Stimulated activated CD8-positive, alpha-beta memory T cell treated with anti-CD3 and anti-CD28 coated beads, Interleukin-12 subunit alpha, Interleukin-12 subunit beta, amount 100 ng/mL, for 24 hours (primary cell): ENCODE data around the gene SMYD4.
"Not testable (repeated sequence)": the region's sequence is repeated elsewhere in the genome, so short reads cannot be mapped to it uniquely, and the experiment has no call there.

Source experiments
- DNase-seq: peaks from one replicate; pipeline ENCODE4 v3.0.0-alpha.2; 2020; ENCODE audit errors: extremely low read depth

Gene SMYD4

DNA sequence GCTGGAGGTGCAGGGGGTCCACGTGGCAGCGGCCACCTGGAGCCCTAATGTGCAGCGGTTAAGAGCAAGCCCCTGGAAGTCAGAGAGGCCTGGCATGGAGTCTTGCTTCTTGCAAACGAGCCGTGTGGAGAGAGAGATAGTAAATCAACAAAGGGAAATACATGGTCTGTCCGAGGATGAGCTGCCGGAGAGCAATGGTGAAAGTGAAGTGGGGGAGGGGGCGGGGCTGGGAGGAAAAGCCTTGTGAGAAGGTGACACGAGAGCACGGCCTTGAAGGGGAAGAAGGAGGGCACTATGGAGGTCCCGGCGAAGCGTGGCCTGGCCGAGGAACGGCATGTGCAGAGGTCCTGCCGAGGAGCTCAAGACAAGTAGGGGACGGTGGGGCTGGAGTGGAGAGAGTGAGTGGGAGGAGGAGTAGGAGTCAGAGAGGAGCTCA lies 73.9 kb downstream of the SMYD4 start:
- DNase-seq, result no peak

DNA sequence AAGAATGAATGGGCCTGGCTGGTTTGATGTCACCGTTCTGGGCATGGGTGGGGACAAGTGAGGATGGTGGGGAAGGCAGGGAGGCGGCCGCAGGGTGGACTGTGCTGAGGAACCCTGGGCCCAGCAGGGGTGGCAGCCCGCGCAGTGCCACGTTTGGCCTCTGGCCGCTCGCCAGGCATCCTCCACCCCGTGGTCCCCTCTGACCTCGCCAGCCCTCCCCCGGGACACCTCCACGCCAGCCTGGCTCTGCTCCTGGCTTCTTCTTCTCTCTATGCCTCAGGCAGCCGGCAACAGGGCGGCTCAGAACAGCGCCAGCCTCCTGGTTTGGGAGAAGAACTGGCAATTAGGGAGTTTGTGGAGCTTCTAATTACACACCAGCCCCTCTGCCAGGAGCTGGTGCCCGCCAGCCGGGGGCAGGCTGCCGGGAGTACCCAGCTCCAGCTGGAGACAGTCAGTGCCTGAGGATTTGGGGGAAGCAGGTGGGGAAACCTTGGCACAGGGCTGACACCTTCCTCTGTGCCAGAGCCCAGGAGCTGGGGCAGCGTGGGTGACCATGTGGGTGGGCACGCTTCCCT lies 74.4 kb downstream of the SMYD4 start:
- no peak for DNase-seq

DNA sequence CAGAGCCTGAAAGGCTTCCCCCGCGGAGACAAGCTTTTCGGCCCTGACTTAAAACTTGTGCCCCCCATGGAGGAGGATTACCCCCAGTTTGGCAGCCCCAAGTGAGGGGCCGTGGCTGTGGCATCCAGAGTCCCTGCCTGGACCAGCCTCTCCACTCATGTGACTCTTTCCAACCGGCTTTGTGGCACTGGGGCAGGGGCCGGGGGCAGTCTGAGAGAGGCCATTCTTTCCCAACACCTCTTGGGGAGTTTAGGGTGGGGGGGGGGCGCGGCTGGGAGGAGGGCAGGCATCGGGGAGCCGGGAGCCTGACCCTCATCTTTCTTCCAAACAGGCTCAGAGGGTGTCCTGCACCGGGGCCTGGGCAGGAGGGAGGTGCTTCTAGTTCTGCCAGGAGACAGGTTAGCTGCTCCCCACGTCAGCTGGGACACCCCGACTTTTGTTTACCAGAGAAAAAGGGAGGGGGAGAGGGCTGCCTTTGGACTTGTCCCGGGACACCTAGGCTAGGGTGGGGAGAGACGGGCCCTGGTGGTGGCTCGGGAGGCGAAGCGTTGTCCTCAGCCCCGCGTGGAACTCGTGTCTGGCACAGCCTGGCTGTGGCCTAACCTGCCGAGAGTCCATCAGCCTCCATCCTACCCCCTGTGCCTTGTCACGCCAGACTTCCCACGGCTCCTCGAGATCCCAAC lies 75.1 kb downstream of the SMYD4 start:
- no peak for DNase-seq

DNA sequence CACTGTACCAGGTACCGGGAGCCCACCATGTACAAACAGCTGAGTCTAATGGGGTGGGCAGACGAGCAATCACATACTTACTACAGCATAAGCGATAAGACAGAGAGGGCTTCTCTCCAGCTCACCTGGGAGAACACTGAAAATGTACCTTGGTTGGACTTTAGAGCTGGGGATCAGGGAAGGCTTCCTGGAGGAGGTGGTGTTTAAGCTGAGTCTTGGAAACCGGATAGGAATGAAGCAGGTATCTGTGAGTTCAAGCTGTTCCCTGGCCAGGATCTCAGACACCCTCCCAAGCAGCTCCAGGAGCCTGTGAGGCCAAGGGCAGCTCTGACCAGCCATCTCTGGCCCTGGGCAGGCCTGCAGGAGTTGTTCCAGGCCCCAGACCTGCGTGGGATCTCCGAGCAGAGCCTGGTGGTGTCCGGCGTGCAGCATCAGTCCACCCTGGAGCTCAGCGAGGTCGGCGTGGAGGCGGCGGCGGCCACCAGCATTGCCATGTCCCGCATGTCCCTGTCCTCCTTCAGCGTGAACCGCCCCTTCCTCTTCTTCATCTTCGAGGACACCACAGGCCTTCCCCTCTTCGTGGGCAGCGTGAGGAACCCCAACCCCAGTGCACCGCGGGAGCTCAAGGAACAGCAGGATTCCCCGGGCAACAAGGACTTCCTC lies 75.8 kb downstream of the SMYD4 start:
- no peak for DNase-seq

DNA sequence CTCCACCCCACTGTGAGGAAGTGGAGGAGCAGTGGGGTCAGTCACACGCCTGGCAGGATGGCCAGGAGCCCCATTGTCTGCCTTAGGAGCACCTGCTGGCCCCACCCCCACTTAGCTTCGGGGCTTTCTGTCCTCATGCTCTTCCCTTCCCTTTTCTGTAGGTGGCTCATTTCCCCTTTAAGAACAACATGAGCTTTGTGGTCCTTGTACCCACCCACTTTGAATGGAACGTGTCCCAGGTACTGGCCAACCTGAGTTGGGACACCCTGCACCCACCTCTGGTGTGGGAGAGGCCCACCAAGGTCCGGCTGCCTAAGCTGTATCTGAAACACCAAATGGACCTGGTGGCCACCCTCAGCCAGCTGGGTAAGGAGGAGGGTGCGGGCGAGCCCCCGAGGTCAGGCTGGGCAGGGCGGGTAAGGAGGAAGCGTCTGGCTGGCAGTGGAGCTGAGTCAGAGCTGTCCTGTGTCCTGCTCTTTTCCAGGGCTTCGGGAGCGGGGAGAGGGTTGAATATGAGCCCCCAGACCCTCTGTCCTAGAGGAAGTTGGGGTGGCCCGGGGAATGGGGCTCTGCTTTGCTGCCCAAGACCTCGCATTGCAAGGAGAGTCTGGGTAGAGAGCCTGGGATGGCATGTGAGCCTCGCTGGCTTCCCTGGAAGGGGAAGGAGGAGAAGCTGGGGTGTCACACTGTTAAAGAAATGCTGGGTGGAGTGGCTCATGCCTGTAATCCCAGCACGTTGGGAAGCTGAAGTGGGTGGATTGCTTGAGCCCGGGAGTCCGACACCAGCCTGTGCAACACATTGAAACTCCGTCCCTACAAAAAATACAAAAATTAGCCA lies 77.1 kb downstream of the SMYD4 start:
- no peak for DNase-seq

DNA sequence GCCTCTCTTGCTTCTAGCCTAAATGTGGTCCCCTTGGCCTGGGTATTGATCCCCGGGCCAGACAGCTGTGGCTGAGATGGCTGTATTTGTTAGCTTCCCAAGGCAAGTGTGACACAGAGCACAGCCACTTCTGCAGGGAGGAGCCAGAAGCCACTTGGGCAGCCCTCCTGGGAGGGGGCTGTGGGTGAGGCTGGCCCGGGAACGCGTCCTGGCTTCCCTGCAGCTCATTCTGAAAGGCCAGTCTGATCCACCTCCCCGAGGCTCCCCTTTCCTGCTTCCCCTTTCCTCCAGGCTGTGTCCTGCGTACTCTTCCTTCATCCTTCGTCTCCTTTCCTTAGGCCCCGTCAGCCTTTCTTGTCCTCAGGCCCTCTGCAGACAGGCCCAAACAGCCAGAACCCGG lies 79.1 kb downstream of the SMYD4 start:
- DNase-seq, result no peak

DNA sequence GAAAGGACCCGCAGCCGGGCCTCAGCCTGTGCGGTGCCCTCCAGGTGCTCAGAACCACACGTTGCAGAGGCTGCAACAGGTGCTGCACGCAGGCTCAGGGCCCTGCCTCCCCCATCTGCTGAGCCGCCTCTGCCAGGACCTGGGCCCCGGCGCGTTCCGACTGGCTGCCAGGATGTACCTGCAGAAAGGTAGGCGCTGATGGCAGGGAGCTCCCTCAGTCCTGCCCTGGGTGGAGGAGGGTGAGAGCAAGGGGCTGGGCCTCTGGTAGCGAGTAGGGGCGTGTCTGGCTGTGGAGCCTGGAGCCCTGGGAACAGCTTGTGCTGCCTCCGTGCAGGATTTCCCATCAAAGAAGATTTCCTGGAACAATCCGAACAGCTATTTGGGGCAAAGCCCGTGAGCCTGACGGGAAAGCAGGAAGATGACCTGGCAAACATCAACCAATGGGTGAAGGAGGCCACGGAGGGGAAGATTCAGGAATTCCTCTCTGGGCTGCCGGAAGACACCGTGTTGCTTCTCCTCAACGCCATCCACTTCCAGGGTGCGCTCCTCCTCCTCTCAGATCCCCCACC lies 82.6 kb downstream of the SMYD4 start:
- no peak for DNase-seq

DNA sequence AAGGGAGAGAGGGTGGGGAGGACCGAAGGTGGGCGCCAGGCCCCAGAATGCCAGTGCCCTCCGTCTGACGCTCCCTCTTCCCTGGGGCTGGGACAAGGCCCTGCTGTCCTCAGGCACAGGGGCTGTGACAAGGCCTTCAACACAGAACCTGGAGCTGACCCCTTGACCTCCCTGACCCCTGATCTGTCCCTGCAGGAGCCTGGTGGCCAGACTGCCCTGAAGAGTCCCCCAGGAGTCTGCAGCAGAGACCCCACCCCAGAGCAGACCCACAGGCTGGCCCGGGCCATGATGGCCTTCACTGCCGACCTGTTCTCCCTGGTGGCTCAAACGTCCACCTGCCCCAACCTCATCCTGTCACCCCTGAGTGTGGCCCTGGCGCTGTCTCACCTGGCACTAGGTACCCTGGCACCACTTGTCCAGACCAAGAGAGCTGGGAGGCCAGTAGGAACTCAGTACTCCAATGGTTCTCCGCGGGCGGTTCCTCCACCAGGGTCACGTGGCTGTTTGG lies 84.1 kb downstream of the SMYD4 start:
- DNase-seq, result no peak

DNA sequence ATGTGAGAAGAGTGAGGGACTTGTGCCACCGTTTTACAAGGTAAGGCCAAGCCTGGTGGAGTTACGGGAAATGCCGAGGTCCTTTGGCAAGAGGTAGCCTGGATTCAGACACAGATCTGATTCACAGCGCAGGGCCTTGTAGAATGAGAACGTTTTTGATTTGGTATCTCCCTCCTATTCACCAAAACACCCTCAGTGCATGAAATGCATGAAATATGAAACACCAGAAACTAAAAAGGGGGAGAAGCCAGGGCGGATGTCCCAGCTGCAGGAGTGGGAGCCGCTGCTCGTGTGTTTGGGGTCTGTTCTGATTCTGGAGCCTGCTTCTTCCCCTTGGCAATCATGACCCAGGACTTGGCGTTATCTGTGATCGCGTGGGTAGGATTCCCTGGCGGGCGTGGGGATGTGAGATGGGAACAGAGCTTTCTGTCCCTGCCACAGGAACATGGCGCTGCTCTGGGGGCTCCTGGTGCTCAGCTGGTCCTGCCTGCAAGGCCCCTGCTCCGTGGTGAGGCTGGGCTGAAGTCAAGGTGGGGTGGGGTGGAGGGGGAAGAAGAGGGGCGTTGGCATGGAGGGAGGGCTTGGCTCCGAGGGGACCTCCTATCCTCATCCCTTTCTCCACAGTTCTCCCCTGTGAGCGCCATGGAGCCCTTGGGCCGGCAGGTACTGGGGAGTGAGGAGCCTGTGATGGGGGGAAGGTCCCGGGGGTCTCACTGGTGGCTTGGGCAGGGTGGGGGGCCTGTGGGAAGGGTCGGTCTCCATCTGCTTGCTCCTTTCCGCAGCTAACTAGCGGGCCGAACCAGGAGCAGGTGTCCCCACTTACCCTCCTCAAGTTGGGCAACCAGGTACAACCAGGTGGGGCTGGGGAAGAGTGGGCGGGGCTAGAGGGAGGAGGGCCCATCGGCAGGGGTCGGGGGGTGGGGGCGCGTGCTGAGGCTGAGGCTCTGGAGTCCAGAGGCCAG lies 84.9 kb downstream of the SMYD4 start:
- DNase-seq, result no peak

DNA sequence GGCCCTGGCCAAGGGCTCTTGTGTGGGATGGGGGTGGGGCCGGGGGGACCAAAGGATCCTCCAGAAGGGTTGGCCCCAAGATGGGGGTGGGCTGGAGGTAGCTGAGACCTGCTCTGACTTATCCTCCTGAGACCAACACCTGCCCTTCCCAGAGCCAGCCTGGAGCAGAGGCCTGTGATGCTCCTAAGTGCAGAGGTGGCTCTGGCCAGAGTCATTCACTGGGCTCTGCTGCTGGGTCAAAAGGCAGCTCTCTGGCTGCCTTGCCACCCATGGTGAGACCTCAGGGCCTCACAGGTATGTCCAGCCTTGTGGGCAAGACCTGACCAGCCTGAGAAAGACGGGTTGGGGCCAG lies 86.6 kb downstream of the SMYD4 start:
- no peak for DNase-seq

DNA sequence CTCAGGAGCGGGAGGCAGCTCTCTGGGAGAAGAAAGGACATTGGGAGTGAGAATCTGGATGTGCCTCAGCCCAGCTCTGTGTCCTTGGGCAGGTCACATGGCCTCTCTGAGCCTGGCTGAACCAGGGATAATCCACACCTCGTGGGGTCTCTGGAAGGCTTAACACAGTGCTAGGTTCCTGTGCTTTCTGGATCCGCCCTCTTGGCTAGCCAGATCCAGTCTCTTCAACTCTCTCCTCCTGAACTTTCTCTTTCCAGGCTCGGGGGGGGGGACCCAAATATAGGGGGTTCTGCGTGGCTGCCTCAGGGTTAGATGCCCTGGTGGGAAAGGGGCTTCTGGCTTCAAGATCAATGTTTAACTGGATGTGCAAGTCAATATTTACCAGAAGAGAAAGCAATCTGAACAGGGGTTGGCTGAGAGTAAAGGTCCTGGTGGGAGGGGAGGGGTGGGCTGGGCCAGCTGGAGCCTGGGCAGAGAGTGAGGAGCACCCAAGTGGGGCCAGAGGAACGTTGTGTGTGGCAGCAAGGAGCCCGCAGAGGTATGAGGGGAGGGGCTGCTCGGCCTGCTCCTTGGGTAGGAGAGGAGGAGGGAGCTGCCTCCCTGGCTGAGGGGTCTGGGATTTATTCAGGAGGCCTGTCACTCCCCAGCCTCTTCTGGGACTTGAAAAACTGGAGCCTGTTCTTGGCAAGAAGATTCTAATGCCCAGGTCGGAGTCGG lies 87.2 kb downstream of the SMYD4 start, which contains the start of gene SERPINF2:
Gene SERPINF2 (plus strand): TSS at position 501 of the 717 bp plus-strand sequence. CDS start 2,125 bp downstream, outside the sequence.
- DNase-seq, result no peak

DNA sequence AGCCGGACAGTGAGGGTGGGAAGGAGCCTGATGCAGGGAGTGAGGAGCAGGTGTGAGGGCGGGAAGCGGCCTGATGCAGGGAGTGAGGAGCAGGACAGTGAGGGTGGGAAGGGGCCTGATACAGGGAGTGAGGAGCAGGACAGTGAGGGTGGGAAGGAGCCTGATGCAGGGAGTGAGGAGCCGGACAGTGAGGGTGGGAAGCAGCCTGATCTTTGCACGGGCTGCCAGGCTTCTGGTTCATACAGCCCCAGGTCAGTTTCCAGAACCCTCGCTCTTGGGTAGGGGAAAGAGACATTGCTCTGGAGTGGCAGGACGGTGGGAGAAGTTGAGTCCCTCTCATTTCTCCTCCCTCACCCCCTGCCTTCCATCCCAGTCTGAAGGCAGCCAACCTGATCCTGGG lies 87.8 kb downstream of the SMYD4 start:
- not testable (repeated sequence) for DNase-seq

DNA sequence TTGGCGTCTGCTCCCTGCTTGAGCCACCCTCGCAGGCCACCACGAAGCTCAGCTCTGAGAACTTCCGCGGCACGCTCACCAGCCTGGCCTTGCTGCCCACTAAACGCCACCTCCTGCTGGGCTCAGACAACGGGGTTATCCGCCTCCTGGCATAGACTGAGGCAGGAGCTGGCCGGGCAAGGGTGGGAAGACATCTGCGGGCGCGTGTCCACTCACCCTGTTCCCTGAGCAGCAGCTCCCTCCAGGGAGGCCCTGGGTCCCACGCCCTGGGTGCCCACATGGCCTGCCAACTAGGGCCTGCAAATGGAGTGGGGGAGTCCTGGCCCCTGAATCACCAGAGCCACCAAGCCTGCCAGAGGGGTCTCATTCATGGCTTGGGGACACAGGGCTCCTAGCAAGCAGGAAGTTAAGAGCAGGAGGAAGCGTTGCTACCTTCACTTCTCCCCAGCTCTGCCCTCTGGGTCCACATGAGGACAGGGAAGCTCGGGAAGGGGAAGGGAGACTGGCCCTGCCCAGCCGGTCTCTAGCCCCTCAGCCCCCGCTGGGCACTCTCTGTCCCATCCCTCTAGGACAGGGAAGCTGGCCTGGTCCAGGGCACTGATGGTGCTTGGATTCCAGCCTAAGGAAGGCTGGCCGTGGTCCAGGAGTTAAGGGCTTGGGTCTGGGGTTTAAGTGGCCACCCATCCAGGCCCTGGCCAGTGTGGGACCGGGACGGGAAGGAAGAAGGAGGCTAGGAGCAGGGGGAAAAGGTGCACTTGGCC lies 92.0 kb downstream of the SMYD4 start:
- no peak for DNase-seq

DNA sequence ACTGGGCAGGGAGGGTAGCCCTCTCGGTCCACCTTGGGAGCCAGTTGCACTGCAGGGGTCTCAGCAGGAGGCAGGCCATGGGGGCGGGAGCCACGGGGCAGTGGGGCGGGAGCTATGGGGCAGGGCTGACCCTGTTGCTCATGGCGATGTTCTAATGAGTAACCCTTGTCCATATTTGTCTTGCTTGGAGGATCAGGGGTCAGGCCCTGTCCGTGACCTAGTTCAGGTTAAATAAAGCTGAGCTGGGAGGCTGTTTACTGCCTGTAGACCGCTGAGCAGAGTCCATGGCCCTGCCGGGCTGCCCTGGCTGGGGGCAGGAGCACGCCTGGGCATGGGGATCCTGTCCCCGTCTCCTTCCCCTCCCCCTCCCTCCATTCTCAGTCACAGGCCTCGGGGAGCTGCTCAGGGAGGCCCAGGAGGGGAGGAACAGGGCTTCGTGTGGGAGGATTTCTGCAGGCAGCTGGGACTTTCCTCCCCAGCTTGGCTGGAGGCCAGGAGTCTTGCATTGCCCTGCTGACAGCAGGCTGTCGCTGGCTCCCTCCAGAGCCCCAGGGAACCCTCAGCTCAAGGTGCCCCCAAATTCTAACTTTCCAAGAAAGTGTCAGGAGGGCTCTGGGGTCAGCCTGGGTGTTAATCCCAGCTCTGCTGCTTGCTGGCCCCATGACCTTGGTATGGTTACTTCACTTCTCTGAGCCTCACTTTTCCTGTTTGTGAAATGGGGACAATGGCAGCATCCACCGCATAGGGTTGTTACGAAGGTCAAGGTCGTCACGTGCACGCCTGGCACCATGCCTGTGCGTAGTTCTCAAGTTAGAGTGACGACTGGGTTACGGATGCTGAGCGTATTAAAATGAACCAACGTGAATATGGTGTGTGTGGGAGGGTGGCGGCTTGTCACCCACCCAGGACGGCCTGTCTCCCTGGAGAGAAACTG lies 93.1 kb downstream of the SMYD4 start:
- DNase-seq, result no peak

DNA sequence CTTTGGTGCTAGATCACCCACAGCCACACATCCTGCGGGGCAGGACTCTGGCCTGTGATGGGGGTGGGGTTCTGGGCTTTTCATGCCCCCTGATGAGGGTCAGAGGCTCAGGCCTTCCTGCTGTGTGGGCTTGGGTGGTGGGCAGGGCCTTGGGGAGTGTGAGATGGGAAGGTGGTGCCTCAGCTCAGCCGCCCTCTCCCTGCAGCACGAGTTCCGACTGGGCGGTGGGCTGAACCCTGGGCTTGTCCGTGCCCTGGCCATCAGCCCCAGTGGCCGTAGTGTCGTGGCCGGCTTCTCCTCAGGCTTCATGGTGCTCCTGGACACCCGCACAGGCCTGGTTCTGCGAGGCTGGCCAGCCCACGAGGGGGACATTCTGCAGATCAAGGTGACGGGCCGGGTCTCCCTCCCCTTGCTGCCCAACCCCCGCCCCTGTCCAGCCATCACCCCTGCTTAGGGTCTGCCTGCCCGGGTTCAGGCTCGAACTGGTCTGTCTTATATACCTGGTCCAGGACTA lies 93.8 kb downstream of the SMYD4 start:
- DNase-seq, result no peak

DNA sequence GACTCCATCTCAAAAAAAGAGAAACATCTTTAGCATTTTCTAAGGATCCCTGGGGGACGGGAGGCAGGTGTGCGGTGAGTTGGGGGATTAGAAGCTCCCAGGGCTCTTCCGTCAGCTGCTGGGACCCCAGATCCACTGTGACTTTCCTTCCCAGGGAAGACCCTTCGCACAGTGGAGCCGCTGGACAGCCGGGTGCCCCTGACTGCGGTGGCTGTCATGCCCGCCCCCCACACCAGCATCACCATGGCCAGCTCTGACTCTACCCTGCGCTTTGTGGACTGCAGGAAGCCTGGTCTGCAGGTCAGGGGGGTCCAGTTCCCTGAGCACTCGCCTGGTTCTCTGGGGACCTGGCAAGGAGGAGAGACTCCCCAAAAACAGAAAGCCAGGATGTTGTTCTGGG lies 94.3 kb downstream of the SMYD4 start:
- DNase-seq, result no peak

DNA sequence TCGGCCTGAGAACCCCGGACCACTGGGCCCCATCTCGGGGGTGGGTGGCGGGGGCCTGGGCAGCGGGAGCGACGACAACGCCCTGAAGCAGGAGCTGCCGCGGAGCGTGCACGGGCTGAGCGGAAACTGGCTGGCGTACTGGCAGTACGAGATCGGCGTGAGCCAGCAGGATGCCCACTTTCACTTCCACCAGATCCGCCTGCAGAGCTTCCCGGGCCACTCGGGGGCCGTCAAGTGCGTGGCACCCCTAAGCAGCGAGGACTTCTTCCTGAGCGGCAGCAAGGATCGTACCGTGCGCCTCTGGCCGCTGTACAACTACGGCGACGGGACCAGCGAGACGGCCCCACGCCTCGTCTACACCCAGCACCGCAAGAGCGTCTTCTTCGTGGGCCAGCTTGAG lies 95.9 kb downstream of the SMYD4 start:
- DNase-seq, result no peak

DNA sequence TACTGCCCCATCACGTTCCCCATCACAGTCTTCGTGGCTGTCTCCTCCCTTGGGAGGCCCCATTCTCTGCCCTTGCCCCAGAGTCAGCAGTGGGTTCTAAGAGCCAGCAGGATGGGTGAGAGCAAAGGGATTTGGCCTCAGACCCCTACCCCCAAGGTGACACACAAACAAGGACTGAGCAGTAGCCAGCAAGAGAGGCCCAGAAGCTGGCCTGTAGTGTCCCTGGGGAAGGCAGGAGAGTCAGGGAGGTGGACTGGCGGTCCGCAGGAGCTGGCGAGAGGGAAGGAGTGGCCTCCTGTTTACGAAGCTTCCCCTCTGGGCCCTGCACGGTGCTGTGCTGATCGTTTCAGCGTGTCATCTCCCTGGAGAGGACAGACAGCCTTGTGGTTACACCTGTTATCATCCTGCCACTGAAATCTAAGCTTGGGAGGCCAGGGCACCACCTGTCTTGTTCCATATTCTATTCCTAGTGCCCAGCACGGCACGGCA lies 96.8 kb downstream of the SMYD4 start:
- DNase-seq, result no peak
